Mononuclear cell (primary cell): ENCODE data around the gene CUBN. TPM values are rescaled to one million over a fixed set of nuclear protein-coding genes. Genes with fewer than 3 reads are reported as not detected.

Experiments used
- H3K27me3 ChIP-seq: 2 replicates; pipeline ENCODE4 v1.6.0; 2011; ENCODE audit warnings: low read length, control low read depth; ENCODE audit not compliant: insufficient read depth
- H3K4me1 ChIP-seq: 2 replicates; pipeline ENCODE4 v1.5.1; 2011; ENCODE audit warnings: mild to moderate bottlenecking, low read length, control low read depth; ENCODE audit not compliant: insufficient read depth
- H3K4me3 ChIP-seq: 2 replicates; pipeline ENCODE4 v1.5.1; 2011; ENCODE audit warnings: mild to moderate bottlenecking, low read length, moderate library complexity
- H3K9me3 ChIP-seq: 2 replicates; pipeline ENCODE4 v1.5.1; 2011; ENCODE audit warnings: low read depth, mild to moderate bottlenecking, control low read depth, low read length
- total RNA-seq: library from RNA; depleted of rRNA; stranded (reverse); fragments of >200 nt; gene quantifications from one replicate; pipeline ENCODE4 v1.2.3, GENCODE V29; 2012

The CUBN gene
- total RNA-seq, 1 donor, result 6.8 TPM

- Histone ChIP-seq H3K4me3 (no peak overlapping the region), H3K27me3 (no peaks in the 10 kb centered on the region), H3K9me3 (no peaks in the 10 kb centered on the region), H3K4me1 (peaks cover 23% of the 10 kb centered on the region)
Observed at GRCh38 chr10:16811765-16812164, 317.8 kb downstream of the CUBN start.

- Histone ChIP-seq H3K9me3 (no peaks in the 10 kb centered on the region), H3K27me3 (no peaks in the 10 kb centered on the region), H3K4me1 (peaks cover 18% of the 10 kb centered on the region), H3K4me3 (no peak overlapping the region)
Observed at GRCh38 chr10:16811292-16811691, 318.3 kb downstream of the CUBN start.

- Histone ChIP-seq H3K4me1 (no peaks in the 10 kb centered on the region), H3K27me3 (no peaks in the 10 kb centered on the region), H3K4me3 (no peak overlapping the region)
Observed at GRCh38 chr10:16809074-16809718, 320.4 kb downstream of the CUBN start.

DNA sequence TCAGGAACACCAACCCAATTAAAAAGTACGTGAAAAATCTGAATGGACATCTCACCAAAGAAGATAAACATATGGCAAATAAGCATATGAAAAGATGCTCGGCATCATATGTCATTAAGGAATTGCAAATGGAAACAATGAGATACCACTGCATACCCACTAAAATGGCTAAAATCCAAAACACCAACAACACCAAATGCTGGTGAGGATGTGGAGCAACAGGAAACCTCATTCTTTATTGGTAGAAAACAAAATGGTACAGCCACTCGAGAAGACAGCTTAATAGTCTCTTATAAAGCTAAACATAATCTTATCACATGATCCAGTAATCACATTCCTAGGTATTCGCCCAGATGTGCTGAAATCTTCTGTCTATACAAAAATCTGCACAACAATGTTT lies 325.5 kb downstream of the CUBN start:
- Histone ChIP-seq H3K4me1 (peaks cover 10% of the 10 kb centered on the region), H3K4me3 (no peak overlapping the region), H3K9me3 (no peaks in the 10 kb centered on the region), H3K27me3 (no peaks in the 10 kb centered on the region)

More at GRCh38 chr10:16809074-16809718, 320.4 kb downstream of the CUBN start:
- no peaks in the 10 kb centered on the region for H3K9me3 ChIP-seq

- Histone ChIP-seq H3K27me3 (no peaks in the 10 kb centered on the region), H3K4me1 (peaks cover 10% of the 10 kb centered on the region), H3K4me3 (no peak overlapping the region), H3K9me3 (no peaks in the 10 kb centered on the region)
Observed at GRCh38 chr10:16803464-16803863, 326.1 kb downstream of the CUBN start.

- Histone ChIP-seq H3K4me1 (peaks cover 10% of the 10 kb centered on the region), H3K27me3 (no peaks in the 10 kb centered on the region), H3K9me3 (no peaks in the 10 kb centered on the region), H3K4me3 (no peak overlapping the region)
Observed at GRCh38 chr10:16799621-16800020, 330.0 kb downstream of the CUBN start.

DNA sequence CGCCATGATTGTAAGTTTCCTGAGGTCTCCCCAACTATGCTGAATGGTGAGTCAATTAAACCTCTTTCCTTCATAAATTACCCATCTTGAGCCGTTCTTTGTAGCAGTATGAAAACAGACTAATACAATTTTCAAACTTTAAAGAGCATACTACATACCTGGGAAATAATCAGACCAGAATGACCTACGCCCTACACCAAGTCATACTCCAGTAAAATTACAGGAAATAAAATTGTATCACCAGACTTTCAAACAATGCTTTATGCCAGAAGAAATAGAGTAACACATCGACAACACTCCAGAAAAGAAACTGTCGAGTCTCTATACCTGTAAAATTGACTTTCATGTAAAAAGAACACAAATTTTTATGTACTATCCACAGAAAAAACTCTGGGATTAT lies 331.0 kb downstream of the CUBN start:
- Histone ChIP-seq H3K4me3 (no peak overlapping the region), H3K27me3 (no peaks in the 10 kb centered on the region), H3K4me1 (peaks cover 10% of the 10 kb centered on the region), H3K9me3 (no peaks in the 10 kb centered on the region)

DNA sequence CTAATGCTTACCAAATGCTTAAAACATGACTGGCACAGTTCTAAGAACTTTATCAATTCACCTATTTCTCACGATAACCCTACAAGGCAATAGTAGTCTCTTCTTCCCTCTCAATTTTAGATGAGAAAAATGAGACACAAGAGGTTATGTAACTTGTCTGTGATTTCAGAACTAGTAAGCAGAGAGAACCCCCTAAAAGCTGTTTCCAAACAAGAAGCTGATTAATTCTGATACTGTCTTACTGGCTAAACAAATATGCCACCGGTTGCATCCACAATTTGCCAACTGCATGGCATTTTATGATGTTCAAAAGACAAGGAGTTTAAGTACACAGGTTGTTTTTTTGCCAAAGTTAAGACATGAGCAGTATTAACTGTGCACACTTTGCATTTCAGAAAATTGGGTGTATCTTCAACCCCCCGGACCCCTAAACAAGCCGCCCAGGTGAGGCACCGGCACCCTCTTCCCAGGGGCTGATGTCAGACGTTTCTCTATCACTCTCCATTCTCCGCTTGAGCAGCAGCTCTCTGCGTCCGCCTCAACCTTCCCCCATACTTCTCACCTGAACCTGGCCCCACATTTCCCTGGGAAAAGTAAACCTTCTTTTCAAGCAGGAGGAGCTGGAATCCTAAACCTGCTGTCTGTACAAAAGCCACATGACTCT lies 334.1 kb downstream of the CUBN start:
- no peaks in the 10 kb centered on the region for H3K27me3 ChIP-seq
- peaks cover 10% of the 10 kb centered on the region for H3K4me1 ChIP-seq
- H3K9me3 ChIP-seq, result no peaks in the 10 kb centered on the region
- H3K4me3 ChIP-seq, result no peak overlapping the region

DNA sequence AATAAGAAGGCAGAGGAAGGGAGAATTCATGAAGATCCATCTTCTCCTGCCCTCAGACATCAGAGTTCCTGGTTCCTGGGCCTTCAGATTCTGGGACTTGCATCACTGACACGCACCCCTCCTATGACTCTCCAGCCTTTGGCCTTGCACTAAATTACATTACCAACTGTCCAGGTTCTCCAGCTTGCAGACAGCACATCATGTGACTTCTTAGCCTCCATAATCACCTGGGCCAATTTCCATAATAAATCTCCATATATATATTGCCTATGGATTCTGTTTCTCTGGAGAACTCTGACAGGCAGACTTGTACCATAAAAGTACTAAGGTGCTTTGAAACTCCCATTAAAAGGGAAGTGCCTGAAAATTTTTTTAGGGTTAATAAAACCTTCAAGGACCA lies 335.6 kb downstream of the CUBN start:
- no peak overlapping the region for H3K4me3 ChIP-seq
- H3K9me3 ChIP-seq, result no peaks in the 10 kb centered on the region
- H3K4me1 ChIP-seq, result no peaks in the 10 kb centered on the region
- no peaks in the 10 kb centered on the region for H3K27me3 ChIP-seq

DNA sequence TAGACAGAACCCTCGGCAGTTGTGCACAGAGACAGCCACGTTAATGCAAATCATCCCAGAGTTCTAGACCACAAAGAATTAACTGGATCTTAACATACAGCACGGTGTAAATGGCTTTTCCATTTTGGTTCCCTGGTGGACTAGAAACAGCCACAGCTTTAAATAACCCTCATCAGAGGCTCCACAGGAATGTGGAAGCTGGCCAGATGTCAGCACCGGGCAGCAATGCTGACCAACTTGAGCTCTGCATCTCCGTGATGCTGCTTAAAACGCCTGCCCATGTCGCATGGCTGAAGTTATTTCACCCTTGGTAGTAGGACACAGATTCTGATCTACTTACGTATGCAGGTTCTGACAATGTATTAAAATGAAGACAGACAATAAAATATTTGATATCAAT lies 336.9 kb downstream of the CUBN start:
- Histone ChIP-seq H3K4me3 (no peak overlapping the region), H3K4me1 (peaks cover 7% of the 10 kb centered on the region), H3K9me3 (no peaks in the 10 kb centered on the region), H3K27me3 (no peaks in the 10 kb centered on the region)

GRCh38 chr10:16789765-16790164 lies 339.8 kb downstream of the CUBN start:
- no peaks in the 10 kb centered on the region for H3K9me3 ChIP-seq
- H3K27me3 ChIP-seq, result no peaks in the 10 kb centered on the region
- H3K4me1 ChIP-seq, result peaks cover 17% of the 10 kb centered on the region
- H3K4me3 ChIP-seq, result no peak overlapping the region

DNA sequence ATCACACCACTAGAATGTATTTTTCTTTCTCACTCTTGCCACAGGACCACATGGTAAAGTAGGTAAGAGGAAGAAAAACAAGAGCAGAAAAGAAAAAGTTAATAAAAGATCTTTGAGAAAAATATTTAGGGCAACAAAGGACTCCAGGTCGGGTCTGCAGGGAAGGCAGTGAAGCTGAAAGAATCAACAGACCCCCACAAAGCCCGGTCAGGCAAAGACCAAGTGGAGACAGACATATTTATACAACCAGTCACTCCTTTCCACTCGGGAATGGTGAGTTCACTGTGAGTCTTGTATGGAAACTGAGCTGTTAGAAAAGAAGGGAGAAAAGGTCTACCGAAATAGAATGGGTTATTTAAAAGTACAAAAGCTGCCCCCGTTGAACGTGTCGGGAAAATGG lies 340.4 kb downstream of the CUBN start:
- Histone ChIP-seq H3K4me3 (no peak overlapping the region), H3K9me3 (no peaks in the 10 kb centered on the region), H3K4me1 (peaks cover 17% of the 10 kb centered on the region), H3K27me3 (no peaks in the 10 kb centered on the region)

DNA sequence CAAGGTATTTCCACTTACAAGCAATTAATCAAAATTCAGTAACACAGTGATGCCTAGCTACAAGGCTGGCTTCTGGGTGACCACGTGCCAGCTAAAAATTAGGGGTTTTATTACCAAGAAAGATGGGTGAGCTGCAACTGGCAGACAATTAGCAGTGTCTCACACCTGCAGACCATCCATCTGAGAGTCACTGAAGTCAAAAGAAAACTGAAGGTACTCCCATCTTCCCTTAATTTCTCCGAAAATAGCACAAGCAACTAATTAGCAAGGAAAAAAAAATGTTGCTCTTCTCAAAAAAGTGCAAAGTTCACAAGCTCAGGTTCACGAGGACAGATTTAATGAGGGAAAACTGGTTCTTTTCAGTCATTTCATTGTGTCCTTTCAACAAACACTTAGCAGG lies 340.8 kb downstream of the CUBN start:
- no peak overlapping the region for H3K4me3 ChIP-seq

DNA sequence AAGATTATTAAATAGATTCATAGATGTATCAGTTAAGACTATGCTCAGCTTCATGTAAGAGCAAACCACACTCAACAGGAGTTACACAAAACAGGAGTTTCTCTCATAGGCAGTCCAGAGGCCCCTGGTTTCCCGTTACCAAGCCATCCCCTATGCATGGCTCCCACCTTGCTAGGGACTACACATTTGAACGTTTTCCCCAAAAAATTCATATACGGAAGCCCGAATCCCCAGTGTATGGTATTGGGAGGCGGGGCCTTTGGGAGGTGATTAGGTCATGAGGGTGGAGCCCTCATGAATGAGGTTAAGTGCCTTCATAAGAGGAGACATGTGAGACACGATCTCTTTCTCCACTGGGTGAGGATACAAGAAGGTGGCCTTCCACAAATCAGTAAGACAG lies 341.5 kb downstream of the CUBN start:
- no peaks in the 10 kb centered on the region for H3K9me3 ChIP-seq
- peaks cover 17% of the 10 kb centered on the region for H3K4me1 ChIP-seq
- no peak overlapping the region for H3K4me3 ChIP-seq
- no peaks in the 10 kb centered on the region for H3K27me3 ChIP-seq

More for the DNA sequence above, 340.8 kb downstream of the CUBN start:
- Histone ChIP-seq H3K9me3 (no peaks in the 10 kb centered on the region), H3K4me1 (peaks cover 17% of the 10 kb centered on the region), H3K27me3 (no peaks in the 10 kb centered on the region)

- Histone ChIP-seq H3K4me3 (no peak overlapping the region), H3K4me1 (peaks cover 17% of the 10 kb centered on the region), H3K27me3 (no peaks in the 10 kb centered on the region), H3K9me3 (no peaks in the 10 kb centered on the region)
Observed at GRCh38 chr10:16787361-16787791, 342.2 kb downstream of the CUBN start.

- H3K4me3 ChIP-seq, result no peak overlapping the region
Observed at GRCh38 chr10:16780338-16780880, 349.2 kb downstream of the CUBN start.

More at GRCh38 chr10:16780338-16780880, 349.2 kb downstream of the CUBN start:
- no peaks in the 10 kb centered on the region for H3K27me3 ChIP-seq
- H3K4me1 ChIP-seq, result peaks cover 5% of the 10 kb centered on the region
- H3K9me3 ChIP-seq, result no peaks in the 10 kb centered on the region
